ENCODE measurements around the gene TMEM151B. TPM values are rescaled to one million over a fixed set of nuclear protein-coding genes. Genes with fewer than 3 reads are reported as not detected.
"Not testable (repeated sequence)": the region's sequence is repeated elsewhere in the genome, so short reads cannot be mapped to it uniquely, and the experiment has no call there.

Gene TMEM151B
- total RNA-seq, 4 donors from 2014 or later: 0.39 to 0.98 (median 0.46) TPM

- peak overlapping the region in 2 of 4 donors; percentile 73 to 75 for H3K4me3 ChIP-seq
- H3K27me3 ChIP-seq: no peaks in the 10 kb centered on the region
Measured at GRCh38 chr6:44228433-44228832, 41.8 kb upstream of the TMEM151B start.

GRCh38 chr6:44228836-44229235 is 41.4 kb upstream of the TMEM151B start:
- DNase-seq (ENCODE audit: extremely low spot score): no peak
- intact Hi-C loops (cut with DNase I): no loop called here
- H3K27me3 ChIP-seq: no peaks in the 10 kb centered on the region
- WGBS: 82% methylated on average over 4 of the region's 5 CpGs
- peak overlapping the region; percentile 95 to 98 (median 96) for H3K27ac ChIP-seq (replicated peaks in 1 of 4)
- TF ChIP-seq POLR2AphosphoS5 (IDR thresholded peaks at IDR 0.05): no peak
- TF ChIP-seq CTCF (IDR thresholded peaks at IDR 0.05): no peak
- TF ChIP-seq EP300 (IDR thresholded peaks at IDR 0.05): no peak
- TF ChIP-seq POLR2A (IDR thresholded peaks at IDR 0.05; ENCODE audit: low read depth): no peak
- peaks cover 95 to 100% (median 100%) of the 10 kb centered on the region in 4 donors for H3K4me1 ChIP-seq
- no peaks in the 10 kb centered on the region for H3K9me3 ChIP-seq
- H3K4me3 ChIP-seq: peak overlapping the region in 2 of 4 donors; percentile 73 to 75
- peaks cover 10 to 55% (median 38%) of the 10 kb centered on the region in 4 donors for H3K36me3 ChIP-seq

More at GRCh38 chr6:44228433-44228832, 41.8 kb upstream of the TMEM151B start:
- no peak for DNase-seq (ENCODE audit: extremely low spot score)
- 88% methylated on average over 7 of the region's 7 CpGs for WGBS
- peaks cover 91 to 100% (median 98%) of the 10 kb centered on the region in 4 donors for H3K4me1 ChIP-seq
- H3K27ac ChIP-seq (replicated peaks in 1 of 4): peak overlapping the region; percentile 95 to 98 (median 96)
- intact Hi-C loops (cut with DNase I): no loop called here
- H3K36me3 ChIP-seq: peaks cover 10 to 53% (median 38%) of the 10 kb centered on the region in 4 donors
- no peak for TF ChIP-seq EP300 (IDR thresholded peaks at IDR 0.05)
- TF ChIP-seq POLR2A (IDR thresholded peaks at IDR 0.05; ENCODE audit: low read depth): no peak
- no peak for TF ChIP-seq POLR2AphosphoS5 (IDR thresholded peaks at IDR 0.05)
- no peak for TF ChIP-seq CTCF (IDR thresholded peaks at IDR 0.05)
- H3K9me3 ChIP-seq: no peaks in the 10 kb centered on the region

GRCh38 chr6:44229376-44230033 is 40.7 kb upstream of the TMEM151B start:
- no peak for DNase-seq (ENCODE audit: extremely low spot score)
- Histone ChIP-seq H3K27ac (replicated peaks in 1 of 4) (peak overlapping the region; percentile 95 to 98 (median 96)), H3K4me3 (no peak overlapping the region), H3K27me3 (no peaks in the 10 kb centered on the region), H3K9me3 (no peaks in the 10 kb centered on the region), H3K4me1 (peaks cover 95 to 100% (median 100%) of the 10 kb centered on the region in 4 donors), H3K36me3 (peaks cover 10 to 55% (median 38%) of the 10 kb centered on the region in 4 donors)
- 75% methylated on average over 5 of the region's 11 CpGs for WGBS
- TF ChIP-seq POLR2A (IDR thresholded peaks at IDR 0.05; ENCODE audit: low read depth) (no peak), POLR2AphosphoS5 (IDR thresholded peaks at IDR 0.05) (no peak)
- intact Hi-C loops (cut with DNase I): no loop called here

- peaks cover 10 to 58% (median 38%) of the 10 kb centered on the region in 4 donors for H3K36me3 ChIP-seq
- no peaks in the 10 kb centered on the region for H3K27me3 ChIP-seq
- peaks cover 95 to 100% (median 100%) of the 10 kb centered on the region in 4 donors for H3K4me1 ChIP-seq
- intact Hi-C loops (cut with DNase I): no loop called here
- H3K27ac ChIP-seq (replicated peaks in 1 of 4): peak overlapping the region; percentile 95 to 98 (median 96)
- 92% methylated on average over 3 of the region's 10 CpGs for WGBS
- no peaks in the 10 kb centered on the region for H3K9me3 ChIP-seq
- no peak for TF ChIP-seq POLR2A (IDR thresholded peaks at IDR 0.05; ENCODE audit: low read depth)
- no peak for TF ChIP-seq EP300 (IDR thresholded peaks at IDR 0.05)
- no peak for TF ChIP-seq CTCF (IDR thresholded peaks at IDR 0.05)
- TF ChIP-seq POLR2AphosphoS5 (IDR thresholded peaks at IDR 0.05): no peak
- no peak overlapping the region for H3K4me3 ChIP-seq
- no peak for DNase-seq (ENCODE audit: extremely low spot score)
Measured at GRCh38 chr6:44230034-44230675, 40.1 kb upstream of the TMEM151B start.

GRCh38 chr6:44231426-44231825 is 38.8 kb upstream of the TMEM151B start:
- not testable (repeated sequence) for DNase-seq (ENCODE audit: extremely low spot score)

More at GRCh38 chr6:44231426-44231825, 38.8 kb upstream of the TMEM151B start:
- H3K27ac ChIP-seq (replicated peaks in 1 of 4): peak overlapping the region; percentile 95 to 98 (median 96)
- H3K9me3 ChIP-seq; H3K27me3 ChIP-seq; H3K4me3 ChIP-seq; intact Hi-C loops (cut with DNase I): not testable (repeated sequence)
- H3K36me3 ChIP-seq: peaks cover 10 to 69% (median 38%) of the 10 kb centered on the region in 4 donors
- peaks cover 92 to 100% (median 100%) of the 10 kb centered on the region in 4 donors for H3K4me1 ChIP-seq
- 63% methylated on average over 9 of the region's 9 CpGs for WGBS

Measured in esophagus muscularis mucosa (tissue), 4 donors.